AG08396 (cell line): ENCODE measurements around the gene ARAP2.

Source experiments
- DNase-seq: peaks from one replicate; pipeline ENCODE4 v3.0.0; 2012; ENCODE audit warnings: low spot score, mixed read lengths

Gene ARAP2

DNA sequence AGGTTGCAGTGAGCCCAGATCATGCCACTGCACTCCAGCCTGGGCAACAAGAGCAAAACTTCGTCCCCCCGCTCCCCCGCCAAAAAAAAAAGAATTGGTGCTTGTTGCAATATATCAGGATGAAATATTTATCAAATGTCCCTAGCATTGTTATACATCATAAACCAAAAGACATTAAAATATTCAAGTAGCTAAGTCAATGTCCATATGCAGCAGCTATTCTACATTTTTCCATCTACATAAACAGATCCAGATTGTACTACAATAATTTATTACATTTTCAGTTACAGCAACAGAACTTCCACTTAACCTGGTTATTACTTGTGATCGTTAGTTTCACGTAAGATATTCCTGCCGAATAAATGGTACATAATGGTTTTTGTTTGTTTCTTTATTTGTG is 64.1 kb downstream of the ARAP2 start:
- no peak for DNase-seq

DNA sequence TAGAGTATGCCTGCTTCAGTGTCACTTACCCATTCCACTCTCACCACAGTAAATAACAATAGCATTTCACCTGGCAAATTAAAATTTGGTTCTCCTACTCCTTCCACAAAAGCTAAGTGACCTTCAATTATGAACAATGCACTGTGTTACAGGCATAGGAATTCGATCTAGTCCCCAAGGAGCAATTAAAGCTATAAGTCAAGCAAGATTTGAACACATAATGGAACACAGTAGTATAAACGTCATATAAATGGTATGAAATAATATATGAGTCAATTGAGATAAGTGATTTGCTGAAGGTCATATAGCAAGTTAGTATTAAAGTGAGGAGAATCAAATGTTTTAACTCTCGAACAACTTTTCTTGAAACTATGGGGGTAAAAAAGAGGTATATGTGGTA is 65.8 kb downstream of the ARAP2 start:
- DNase-seq, result no peak

DNA sequence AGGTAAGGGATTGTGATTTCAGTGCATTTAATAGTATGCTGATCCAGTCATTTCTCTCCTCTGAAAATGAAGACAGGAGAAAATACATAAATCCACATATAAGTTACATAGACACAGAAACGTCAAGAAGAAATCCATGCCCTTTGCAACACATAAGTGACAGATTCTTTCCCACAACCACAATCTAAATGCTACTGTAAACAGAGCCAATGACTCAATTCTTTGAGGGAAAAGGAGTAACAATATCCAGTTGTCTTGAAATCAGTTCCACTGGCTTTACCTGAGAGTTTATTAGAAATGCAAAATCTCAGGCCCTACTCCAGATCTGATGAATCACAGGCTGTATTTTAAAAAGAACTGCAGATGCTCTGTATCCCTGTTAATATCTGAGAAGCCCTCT is 66.4 kb downstream of the ARAP2 start:
- no peak for DNase-seq

DNA sequence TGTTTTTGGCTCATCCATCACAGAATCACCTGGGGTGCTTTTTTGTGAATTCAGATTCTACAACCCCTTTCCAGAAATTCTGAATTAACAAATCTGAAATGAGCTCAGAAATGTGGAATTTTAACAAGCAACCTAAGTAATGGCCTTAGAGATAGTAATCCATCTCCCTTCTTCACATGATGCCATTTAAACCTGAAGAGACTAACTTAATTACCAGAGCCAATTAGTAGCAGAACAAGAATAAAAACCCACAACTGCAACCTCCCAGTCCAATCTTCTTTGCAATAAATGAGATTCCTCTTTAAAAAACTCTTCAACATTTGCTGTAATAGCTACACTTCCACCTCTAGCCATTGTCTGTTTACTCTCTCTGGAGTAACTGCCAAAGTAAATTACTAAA is 69.7 kb downstream of the ARAP2 start:
- no peak for DNase-seq

DNA sequence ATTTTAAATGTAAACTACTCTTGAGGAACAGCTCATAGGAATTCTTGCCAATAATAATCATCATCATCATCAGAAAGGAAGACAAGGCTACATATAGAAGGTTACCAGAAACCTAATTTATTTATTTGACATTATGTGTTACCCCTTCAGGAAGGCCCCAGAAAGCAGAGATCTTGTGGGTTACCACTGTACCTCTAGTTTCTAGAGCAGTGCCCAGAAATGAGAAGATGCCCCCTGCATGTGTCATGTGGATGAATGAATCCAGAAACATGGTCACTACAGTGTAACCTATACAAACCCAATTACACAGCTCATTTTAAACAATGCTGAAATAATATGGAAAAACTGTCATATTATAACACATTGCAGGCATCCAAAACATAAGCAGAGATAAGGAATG is 70.4 kb downstream of the ARAP2 start:
- DNase-seq, result no peak

DNA sequence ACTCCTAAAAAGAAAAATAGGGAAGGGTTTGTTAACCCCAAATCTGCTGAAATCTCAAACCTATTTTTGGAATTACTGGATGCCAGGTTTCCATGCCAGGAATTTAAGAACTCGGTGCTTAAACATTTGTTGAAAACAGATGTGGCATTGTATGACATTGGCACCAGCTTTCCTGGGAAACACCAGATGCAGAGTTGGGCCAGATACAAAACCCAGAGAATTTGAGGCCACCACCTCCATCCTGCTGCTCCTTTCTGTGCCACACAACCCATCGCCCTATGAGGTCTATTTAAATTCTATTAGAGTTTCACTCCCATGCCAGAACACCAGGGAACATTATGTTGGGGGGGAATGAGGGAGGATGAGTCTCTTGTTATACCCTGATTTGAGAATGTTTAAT is 71.7 kb downstream of the ARAP2 start:
- DNase-seq, result no peak

DNA sequence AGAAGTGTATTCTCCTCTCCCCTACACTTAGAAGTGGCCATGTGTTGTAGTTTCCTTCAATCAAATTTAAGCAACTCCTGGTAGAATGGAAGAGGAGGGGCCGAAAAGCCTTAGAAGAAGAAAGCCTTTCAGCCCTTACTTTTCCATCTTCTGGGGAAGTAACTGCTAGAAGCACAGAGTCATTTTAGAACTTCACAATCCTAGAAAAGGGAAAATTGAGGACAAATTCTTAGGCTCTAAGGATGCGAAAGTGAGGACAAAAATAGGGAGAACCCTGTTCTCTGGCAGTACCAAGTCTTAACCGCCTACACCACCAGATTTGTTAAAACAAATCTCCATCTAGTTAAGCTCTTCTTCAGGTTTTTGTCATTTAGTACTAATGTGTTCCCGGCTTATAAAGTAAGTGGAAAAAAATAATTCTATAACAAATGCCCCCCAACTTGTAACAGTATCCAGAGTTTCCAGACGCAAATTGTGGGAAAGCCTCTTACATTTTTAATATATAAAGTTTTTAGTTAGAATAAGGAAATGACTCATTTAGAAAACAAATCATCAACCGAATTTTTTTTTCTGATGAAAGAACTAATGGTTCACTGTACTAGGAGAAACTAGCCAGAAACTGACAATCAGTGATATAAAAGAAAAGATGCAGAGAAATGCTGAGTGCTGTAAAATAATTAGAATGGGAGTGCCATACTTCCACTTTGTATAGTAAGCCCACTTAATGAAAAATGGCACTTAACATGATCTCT is 76.0 kb downstream of the ARAP2 start:
- no peak for DNase-seq

DNA sequence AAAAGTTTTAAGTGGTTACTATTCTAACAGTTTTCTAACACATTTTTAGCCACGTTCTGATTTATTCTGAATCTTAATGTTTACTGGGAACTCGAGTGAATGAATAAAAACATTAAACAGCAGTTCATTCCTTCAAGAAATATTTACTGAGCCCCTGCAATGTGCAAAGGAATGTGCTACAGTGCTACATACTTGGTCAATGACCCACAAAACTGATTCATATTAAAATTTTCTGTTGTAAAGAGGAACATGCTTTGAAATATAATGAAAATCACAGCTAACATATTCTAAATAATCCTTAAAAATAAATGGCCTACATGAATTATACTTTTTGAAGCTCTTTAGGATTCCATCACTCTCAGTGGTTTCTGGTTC is 78.7 kb downstream of the ARAP2 start:
- DNase-seq, result no peak

DNA sequence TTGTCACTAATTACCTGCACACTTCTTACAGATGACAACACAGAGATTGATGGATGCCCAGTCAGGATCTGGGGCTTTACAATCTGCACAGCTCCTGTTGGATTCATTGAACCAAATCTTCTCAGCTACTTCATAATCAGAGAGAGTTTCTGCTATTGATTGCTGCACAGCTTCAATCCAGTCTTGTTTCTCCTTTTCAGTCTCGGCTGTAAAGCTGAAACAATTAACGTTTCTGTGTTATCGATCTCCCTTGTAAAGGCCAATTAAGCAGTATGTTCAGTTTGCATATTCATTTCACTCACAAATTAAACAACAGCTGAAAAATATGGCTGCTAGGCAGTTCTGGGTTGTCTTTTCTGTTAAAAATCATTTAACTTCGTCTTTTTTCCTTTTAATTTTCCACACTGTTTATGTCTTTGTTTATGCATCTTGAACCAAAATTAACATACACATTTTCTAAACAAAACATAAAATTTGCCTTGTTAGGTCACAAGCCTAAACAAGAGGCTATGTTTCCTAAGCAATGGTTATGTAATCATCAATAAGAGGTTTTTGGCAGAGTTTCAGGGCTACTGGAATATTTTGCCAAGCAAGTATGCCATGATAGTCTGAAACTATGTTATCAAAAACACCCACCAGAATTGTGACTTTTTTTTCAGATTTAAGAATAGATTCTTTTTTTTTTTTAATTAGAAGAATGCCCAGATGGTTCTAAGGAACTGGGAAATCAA is 79.2 kb downstream of the ARAP2 start:
- no peak for DNase-seq

DNA sequence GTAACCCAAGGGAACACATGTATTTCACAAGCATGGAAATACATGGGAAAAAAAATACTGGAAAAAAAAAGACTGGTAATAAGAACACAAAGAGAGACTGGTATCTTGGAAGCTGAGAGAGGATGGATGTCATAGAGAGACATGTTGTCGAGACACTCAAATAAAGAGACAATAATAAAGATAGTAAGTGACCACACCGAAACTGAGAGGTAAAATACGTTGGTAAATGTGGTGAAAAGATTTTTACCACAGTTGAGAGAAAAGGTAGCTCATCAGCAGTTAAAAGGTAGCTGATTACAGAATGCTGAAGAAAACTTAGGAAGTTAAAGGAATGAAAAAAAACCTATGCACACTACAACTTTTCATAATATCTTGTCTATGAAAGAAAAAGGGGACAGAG is 81.1 kb downstream of the ARAP2 start:
- DNase-seq, result no peak

DNA sequence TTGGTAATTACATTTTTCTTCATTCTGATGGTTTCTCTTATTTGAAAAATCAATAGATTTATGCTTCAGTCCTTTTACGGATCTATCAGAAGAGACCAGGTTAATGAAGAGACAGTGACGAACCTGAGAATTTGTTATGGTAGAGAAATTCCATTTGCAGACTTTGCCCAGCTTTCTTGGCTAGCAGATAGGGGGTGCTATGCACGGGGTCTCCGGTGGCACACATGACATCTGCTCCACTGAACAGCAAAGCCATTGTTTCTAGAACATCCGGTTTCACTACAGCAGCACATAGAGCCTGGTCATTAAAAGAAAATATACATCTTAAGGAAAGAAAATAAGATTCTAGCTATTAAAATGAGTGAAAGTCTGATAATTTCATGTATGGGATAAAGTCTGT is 85.1 kb downstream of the ARAP2 start:
- no peak for DNase-seq

DNA sequence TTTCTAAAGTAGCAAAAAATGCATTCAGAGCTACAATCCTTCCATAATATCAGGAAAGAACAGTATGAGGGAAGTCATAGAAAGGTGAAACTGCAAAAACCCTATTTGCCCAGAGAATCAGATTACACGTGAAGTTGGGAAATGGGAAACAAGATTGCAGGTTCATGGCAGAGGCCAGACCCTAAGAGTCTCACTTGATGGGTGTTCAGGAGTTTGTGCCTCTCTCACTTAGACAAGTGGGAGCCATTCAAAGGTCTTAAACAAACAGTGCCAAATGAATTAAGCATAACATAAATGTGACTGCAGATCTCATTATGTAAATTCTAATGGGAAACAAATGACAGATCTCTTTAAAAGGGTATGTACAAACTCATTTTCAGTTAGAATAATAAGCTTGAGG is 91.6 kb downstream of the ARAP2 start:
- DNase-seq, result no peak

DNA sequence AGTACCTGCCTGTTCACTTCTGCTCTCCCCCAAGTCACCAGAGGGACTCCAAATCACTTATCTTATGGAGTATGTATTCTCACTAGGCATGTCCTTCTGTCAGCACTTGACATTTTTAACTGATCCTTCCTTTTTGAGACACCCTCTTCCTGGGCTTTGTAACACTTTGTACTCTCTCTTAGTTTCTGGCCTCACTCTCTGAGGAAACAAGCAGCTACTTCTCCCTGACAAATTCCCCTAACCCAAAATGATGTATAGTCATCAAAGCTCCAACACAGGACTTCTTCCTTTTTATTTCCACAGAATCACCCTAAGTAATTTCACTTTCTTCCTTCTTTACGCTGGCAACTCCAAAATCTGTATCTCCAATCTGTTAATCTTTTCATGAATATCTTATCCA is 101.8 kb downstream of the ARAP2 start:
- DNase-seq, result no peak

DNA sequence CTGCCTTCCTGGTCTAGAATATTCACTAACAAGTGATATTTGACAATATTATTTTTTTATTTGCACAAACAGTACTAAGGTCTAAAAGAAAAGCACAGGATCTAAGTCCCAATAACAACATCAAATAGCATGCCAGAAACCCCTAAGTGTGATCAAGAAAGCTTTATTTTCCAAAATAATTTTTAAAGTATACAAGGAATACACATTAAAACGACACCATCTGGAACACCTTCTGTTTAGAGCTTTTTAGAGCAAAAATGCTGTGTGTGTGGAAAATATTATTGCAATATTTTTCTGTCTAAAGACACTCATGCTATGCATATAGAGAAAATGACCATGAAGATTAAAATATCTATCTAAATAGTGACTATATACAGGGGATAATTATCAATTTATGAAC is 103.1 kb downstream of the ARAP2 start:
- DNase-seq, result no peak

DNA sequence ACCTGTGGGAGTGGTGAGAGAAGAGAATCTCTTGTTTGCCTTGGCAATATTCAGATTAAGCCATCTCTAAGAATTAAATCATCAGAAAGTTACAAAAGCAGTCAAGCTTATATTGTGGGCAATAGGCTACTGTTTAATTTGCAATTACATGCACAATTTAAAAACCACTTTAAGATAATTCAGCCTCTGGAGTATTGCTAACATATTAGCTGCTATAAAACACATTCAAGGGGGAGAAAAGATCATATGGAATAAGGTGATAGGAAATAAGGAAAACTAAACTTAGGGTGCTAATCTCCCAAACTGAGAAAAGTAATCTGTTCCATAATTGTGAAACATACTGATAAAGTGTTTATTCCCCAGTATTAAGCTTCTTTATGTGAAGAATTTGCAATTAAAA is 103.9 kb downstream of the ARAP2 start:
- no peak for DNase-seq

DNA sequence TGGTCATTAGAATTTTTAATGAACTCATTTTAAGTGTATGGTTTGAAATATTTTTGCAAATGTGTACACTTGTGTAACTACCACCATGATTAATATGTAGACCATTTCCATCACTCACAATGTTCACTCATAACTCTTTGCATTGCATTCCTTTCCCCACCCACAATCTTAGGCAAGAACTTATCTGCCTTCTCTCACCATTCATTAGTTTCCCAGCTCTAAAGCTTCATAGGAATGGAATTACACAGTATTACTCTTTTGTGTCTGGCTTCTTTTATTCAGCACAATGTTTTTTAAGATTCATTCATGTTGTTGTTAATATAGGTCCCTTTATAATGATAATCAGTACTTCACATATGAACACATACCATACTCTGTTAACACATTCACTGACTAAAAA is 106.1 kb downstream of the ARAP2 start:
- DNase-seq, result no peak

DNA sequence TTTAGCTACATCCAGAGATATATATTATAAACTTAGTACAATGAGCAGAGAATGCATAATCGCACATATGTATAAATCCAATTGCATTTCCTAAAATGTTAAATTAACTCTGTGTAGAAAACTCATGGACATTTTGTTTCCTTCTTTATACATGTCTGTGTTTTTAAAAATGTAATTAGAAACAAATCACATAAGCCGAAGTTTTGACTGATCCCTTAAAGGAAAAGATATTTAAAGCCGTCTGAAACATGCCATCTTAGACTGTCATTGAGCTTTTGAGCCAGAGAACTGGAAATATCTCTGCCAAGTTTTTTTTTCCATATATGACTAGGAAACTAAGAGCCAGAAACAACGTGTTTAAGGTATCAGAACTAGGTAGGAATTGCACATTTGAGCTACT is 107.0 kb downstream of the ARAP2 start:
- DNase-seq, result no peak

DNA sequence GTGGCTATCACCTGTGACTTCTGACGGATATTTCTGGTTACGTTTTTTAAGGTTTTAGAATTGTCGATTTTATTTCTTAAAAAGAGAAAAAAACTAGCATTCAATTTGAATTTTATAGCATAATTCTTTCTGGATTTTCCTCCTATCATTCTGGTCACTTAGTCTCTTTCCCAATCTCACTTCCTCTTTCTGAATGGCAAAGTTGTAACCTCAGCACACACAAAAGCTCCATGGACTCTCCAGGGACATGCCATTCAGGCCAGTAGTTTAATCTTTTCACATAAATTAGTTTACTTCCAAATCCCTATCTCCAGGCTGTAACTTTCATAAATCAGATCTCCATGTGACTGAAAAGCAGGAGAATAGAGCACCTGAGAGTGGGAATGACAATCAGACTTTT is 110.7 kb downstream of the ARAP2 start:
- DNase-seq, result no peak

DNA sequence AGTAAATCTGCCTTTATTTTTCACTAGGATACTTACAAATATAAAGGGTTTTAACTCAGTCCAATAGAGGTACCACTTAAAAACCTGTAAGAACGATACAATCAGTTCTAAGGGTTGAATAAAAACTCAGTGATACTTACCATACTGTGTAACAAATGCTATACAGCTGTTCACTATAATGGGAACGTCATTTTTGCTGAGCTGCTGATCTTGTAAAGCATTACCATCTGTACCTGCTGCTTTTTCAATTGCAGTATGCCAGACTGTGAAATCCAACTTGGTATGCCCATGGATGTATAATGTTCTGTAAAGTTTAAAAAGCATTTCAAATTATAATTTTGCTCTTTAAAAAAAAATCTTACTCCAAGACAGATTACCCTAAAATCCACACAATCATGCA is 111.2 kb downstream of the ARAP2 start:
- no peak for DNase-seq

DNA sequence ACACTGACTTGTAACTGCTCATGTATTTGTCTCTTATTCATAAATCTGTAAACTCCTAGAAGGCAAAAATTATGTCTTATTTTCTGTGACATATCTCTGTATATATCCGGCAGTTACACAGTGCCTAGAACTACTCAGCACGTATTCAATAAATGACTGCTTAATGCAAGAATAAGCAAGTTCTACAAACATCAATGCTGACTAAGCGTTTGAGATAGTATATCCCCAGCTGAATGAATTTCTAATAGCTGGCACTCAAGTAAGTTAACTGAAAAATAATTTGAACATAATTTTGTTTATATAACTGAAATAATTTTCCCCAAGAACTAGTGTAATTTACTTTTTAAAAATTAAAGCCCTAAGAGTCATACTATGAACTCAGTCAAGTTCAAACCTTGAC is 113.7 kb downstream of the ARAP2 start:
- no peak for DNase-seq

DNA sequence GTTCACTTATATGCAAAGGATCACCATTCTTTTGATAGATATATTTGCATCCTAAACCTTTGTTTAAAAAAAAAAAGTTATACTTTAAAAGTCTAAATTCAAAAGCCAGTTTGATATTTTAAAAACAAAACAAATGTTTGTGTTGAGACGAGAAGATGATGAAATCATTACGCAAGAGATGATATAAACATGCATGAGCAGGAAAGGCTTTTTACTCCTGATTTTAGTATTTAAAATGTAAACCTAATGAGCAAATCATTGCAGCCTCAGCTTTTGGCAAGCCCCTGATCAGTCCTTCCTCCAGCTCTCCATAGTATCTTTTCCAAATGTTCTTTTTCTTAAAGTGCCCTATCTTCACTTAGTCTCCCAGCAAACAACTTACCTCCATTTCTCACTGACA is 115.6 kb downstream of the ARAP2 start:
- no peak for DNase-seq

DNA sequence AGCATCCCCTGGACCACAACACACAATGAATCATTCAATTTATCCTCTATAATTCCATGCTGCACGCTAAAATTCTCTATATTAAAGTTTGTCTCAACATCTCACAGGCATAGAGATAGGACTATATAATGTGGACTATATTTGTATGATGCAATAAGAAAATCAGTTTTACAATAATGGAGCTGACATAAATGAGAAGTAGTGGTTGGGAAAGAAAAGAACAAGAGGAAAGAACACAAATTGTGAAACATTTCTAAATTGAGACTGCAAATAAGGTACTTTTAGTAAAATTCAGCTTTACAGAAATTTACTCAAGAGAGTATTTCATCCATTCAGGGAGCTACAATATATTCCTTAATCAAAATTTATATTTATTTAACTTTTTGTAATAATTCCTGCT is 120.4 kb downstream of the ARAP2 start:
- DNase-seq, result no peak

DNA sequence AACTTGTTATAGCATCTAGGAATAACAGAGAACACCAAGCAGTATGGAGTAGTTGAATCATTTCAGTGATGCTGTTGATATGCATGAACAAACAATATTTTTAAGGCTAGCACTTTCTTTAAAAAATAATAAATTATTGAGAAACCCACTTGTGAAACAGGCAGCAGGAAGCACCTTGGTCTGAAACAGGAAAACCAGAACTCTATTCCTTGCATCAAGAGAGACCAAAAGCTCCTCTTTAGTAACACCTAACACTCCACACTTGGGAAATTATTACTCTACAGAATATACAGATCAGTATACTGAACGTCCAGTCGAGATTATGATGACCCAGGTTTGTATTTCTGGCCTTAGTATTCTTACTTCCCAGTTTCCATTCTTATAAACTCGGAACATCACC is 129.0 kb downstream of the ARAP2 start:
- DNase-seq, result no peak

DNA sequence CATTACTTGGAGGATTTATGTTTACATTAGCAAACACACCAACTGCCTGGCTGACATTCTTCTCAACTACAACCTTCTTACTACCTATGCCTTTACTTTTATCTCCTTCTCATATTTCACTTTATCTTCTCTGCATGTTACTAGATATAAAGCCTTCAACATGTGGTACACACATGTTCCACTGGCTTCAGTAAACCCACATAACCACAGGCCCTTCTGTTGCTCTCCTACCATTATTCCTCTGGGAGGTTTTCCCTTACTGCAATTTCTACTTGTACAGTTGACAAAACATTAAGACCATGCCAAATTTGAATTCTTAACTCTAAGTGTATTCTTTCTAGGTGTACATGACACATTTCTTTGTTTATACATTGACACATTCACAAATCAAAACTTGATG is 133.1 kb downstream of the ARAP2 start:
- DNase-seq, result no peak
